H1 (cell line): Measurements from ENCODE around the gene LAMC1. TPM values are rescaled to one million over a fixed set of nuclear protein-coding genes. Genes with fewer than 3 reads are reported as not detected.

Experiments
- CTCF ChIA-PET: fragments of 300-600 bp; sonication (Branson Sonifier 250); formaldehyde crosslinking; loops from one replicate; lab custom pipeline; 2021; ENCODE audit not compliant: partially characterized antibody; lab: Charles Lee
- POLR2A ChIA-PET: fragments of 300-600 bp; sonication (Branson Sonifier 250); formaldehyde crosslinking; loops from one replicate; lab custom pipeline; 2021; ENCODE audit warnings: inconsistent platforms; ENCODE audit not compliant: partially characterized antibody; lab: Charles Lee
- DNase-seq, 2 experiments: peaks; one replicate each; pipeline versions ENCODE4 v3.0.0 to v3.0.0-alpha.2; 2010 to 2022; ENCODE audit warnings: low spot score in 2 of 2, low read depth in 1 of 2, mixed read lengths in 1 of 2
- FAIRE-seq: peaks from 2 replicates; lab custom pipeline; 2011; peaks lifted over from hg19 to GRCh38; lab: Jason Lieb, UNC
- H2AFZ ChIP-seq: 2 replicates; pipeline ENCODE4 v1.8.1; 2012; ENCODE audit warnings: low read length, inconsistent platforms
- H2AK5ac ChIP-seq: 2 replicates; pipeline ENCODE4 v1.6.1; 2013; ENCODE audit warnings: low read depth, low read length
- H2BK120ac ChIP-seq: replicated peaks from 2 replicates; pipeline ENCODE3; 2013; ENCODE audit warnings: low read depth, low read length, inconsistent platforms
- H2BK12ac ChIP-seq: 2 replicates; pipeline ENCODE4 v1.6.1; 2013; ENCODE audit warnings: low read depth, low read length
- H2BK15ac ChIP-seq: 2 replicates; pipeline ENCODE4 v1.6.1; 2013; ENCODE audit warnings: low read length
- H2BK20ac ChIP-seq: 2 replicates; pipeline ENCODE4 v1.6.1; 2013; ENCODE audit warnings: low read length
- H2BK5ac ChIP-seq: 2 replicates; pipeline ENCODE4 v1.6.1; 2013; ENCODE audit warnings: low read depth, low read length
- H3K14ac ChIP-seq: 2 replicates; pipeline ENCODE4 v1.6.1; 2013; ENCODE audit warnings: inconsistent platforms; ENCODE audit not compliant: insufficient read length
- H3K18ac ChIP-seq: 2 replicates; pipeline ENCODE4 v1.6.1; 2013; ENCODE audit warnings: low read length; ENCODE audit errors: extremely low read depth
- H3K23ac ChIP-seq: 2 replicates; pipeline ENCODE4 v1.6.1; 2013; ENCODE audit warnings: inconsistent platforms; ENCODE audit not compliant: insufficient read length
- H3K23me2 ChIP-seq: 2 replicates; pipeline ENCODE4 v1.6.1; 2013; ENCODE audit warnings: low read depth, low read length
- H3K27ac ChIP-seq: 2 replicates; pipeline ENCODE4 v1.6.1; 2011; ENCODE audit warnings: low read depth, low read length, inconsistent platforms
- H3K27me3 ChIP-seq, 4 experiments: replicated peaks in 1 of 4; 1 replicate in 1 of 4; 2 replicates in 3 of 4; pipeline versions ENCODE4 v1.6.1 to v1.8.1; 2011 to 2013; ENCODE audit warnings: low read length in 3 of 4, mild to moderate bottlenecking in 3 of 4, inconsistent platforms in 2 of 4, mixed read lengths in 2 of 4, moderate library complexity in 1 of 4; ENCODE audit not compliant: control insufficient read depth in 3 of 4, insufficient read depth in 3 of 4; ENCODE audit errors: extremely low read depth in 1 of 4
- H3K36me3 ChIP-seq, 4 experiments: 2 replicates each; pipeline versions ENCODE4 v1.6.1 to v1.8.1; 2011 to 2013; ENCODE audit warnings: mild to moderate bottlenecking in 4 of 4, low read length in 3 of 4, moderate library complexity in 2 of 4, control low read depth in 1 of 4, inconsistent platforms in 1 of 4; ENCODE audit not compliant: insufficient read depth in 4 of 4, control insufficient read depth in 2 of 4
- H3K4ac ChIP-seq: replicated peaks from 2 replicates; pipeline ENCODE3; 2013; ENCODE audit warnings: low read length, low read depth, mixed read lengths, inconsistent platforms; ENCODE audit not compliant: insufficient read length
- H3K4me1 ChIP-seq, 4 experiments: replicated peaks in 1 of 4; 1 replicate in 1 of 4; 2 replicates in 3 of 4; pipeline versions ENCODE4 v1.6.1 to v1.8.1; 2011 to 2013; ENCODE audit warnings: low read length in 3 of 4, inconsistent platforms in 2 of 4, mixed read lengths in 1 of 4; ENCODE audit not compliant: insufficient read depth in 4 of 4, control insufficient read depth in 3 of 4
- H3K4me2 ChIP-seq, 2 experiments: 2 replicates each; pipeline versions ENCODE4 v1.6.1 to v1.8.1; 2011 to 2013; ENCODE audit warnings: low read depth in 2 of 2, low read length in 2 of 2, control low read depth in 1 of 2, inconsistent platforms in 1 of 2, mild to moderate bottlenecking in 1 of 2; ENCODE audit not compliant: insufficient read depth in 1 of 2
- H3K4me3 ChIP-seq, 4 experiments: fragments of 200-600, 300-600 bp in 1 of 4; sonication (generic), shearing (Covaris generic), sonication (Bioruptor Twin) in 1 of 4; 2 replicates each; pipeline versions ENCODE4 v1.5.1 to v1.8.1; 2011 to 2016; ENCODE audit warnings: low read length in 4 of 4, low read depth in 3 of 4, control low read depth in 2 of 4, inconsistent platforms in 2 of 4, mild to moderate bottlenecking in 2 of 4, mixed read lengths in 1 of 4, moderate library complexity in 1 of 4; ENCODE audit not compliant: insufficient read depth in 2 of 4; ENCODE audit errors: extremely low read depth in 1 of 4
- H3K56ac ChIP-seq: replicated peaks from 2 replicates; pipeline ENCODE3; 2013; ENCODE audit warnings: low read depth, mild to moderate bottlenecking, mixed read lengths, low read length, inconsistent platforms; ENCODE audit not compliant: insufficient read length
- H3K79me1 ChIP-seq: 2 replicates; pipeline ENCODE4 v1.6.1; 2013; ENCODE audit warnings: low read depth, low read length, control low read depth
- H3K79me2 ChIP-seq, 2 experiments: 2 replicates each; pipeline versions ENCODE4 v1.6.1 to v1.8.1; 2012 to 2013; ENCODE audit warnings: low read length in 2 of 2, mild to moderate bottlenecking in 2 of 2, inconsistent platforms in 1 of 2; ENCODE audit not compliant: insufficient read depth in 2 of 2, control insufficient read depth in 1 of 2
- H3K9ac ChIP-seq, 4 experiments: replicated peaks in 1 of 4; 1 replicate in 1 of 4; 2 replicates in 3 of 4; pipeline versions ENCODE4 v1.6.1 to v1.8.1; 2011 to 2013; ENCODE audit warnings: low read depth in 3 of 4, low read length in 3 of 4, control low read depth in 2 of 4, mild to moderate bottlenecking in 2 of 4, moderate library complexity in 2 of 4, inconsistent platforms in 1 of 4; ENCODE audit errors: extremely low read depth in 1 of 4
- H3K9me3 ChIP-seq, 2 experiments: 2 replicates each; pipeline versions ENCODE4 v1.6.1 to v1.8.1; 2012 to 2013; ENCODE audit warnings: mild to moderate bottlenecking in 2 of 2, moderate library complexity in 2 of 2, control low read depth in 1 of 2, inconsistent platforms in 1 of 2, low read depth in 1 of 2, low read length in 1 of 2, mixed read lengths in 1 of 2; ENCODE audit not compliant: insufficient read depth in 2 of 2
- H4K20me1 ChIP-seq, 2 experiments: replicated peaks in 1 of 2; 2 replicates each; pipeline versions ENCODE3 to v1.8.1; 2011 to 2013; ENCODE audit warnings: inconsistent platforms in 2 of 2, low read length in 2 of 2, mild to moderate bottlenecking in 1 of 2; ENCODE audit not compliant: insufficient read depth in 2 of 2, control insufficient read depth in 1 of 2
- H4K5ac ChIP-seq: 2 replicates; pipeline ENCODE4 v1.6.1; 2013; ENCODE audit warnings: low read length, low read depth, mixed read lengths, inconsistent platforms; ENCODE audit not compliant: insufficient read length
- H4K8ac ChIP-seq: 2 replicates; pipeline ENCODE4 v1.8.0; 2013; ENCODE audit warnings: mild to moderate bottlenecking, moderate library complexity, low read length, inconsistent platforms; ENCODE audit not compliant: insufficient read depth; ENCODE audit errors: extremely low read depth
- H4K91ac ChIP-seq: replicated peaks from 2 replicates; pipeline ENCODE3; 2013; ENCODE audit warnings: low read length, mixed read lengths, inconsistent platforms; ENCODE audit not compliant: insufficient read length
- CHD1 ChIP-seq: IDR thresholded peaks from 2 replicates; pipeline ENCODE4 v1.6.1; 2012; ENCODE audit warnings: low read depth, low read length, improper control_type of control experiment
- CTBP2 ChIP-seq: IDR thresholded peaks from 2 replicates; pipeline ENCODE4 v1.7.0; 2011; ENCODE audit warnings: borderline replicate concordance, mild to moderate bottlenecking, moderate library complexity, mixed read lengths, low read length; ENCODE audit not compliant: insufficient read depth, insufficient read length
- HDAC6 ChIP-seq: IDR thresholded peaks from one replicate; pipeline ENCODE4 v1.7.1; 2012; ENCODE audit warnings: low read depth, mild to moderate bottlenecking, inconsistent platforms, low read length, moderate library complexity
- MAX ChIP-seq: IDR thresholded peaks from 2 replicates; pipeline ENCODE4 v1.6.1; 2012; ENCODE audit warnings: inconsistent platforms
- RXRA ChIP-seq: IDR thresholded peaks from 2 replicates; pipeline ENCODE4 v1.6.1; 2011; ENCODE audit warnings: low read depth, mild to moderate bottlenecking, low read length, moderate library complexity; ENCODE audit not compliant: insufficient read depth
- TEAD4 ChIP-seq: IDR thresholded peaks from 2 replicates; pipeline ENCODE4 v1.6.1; 2012; ENCODE audit warnings: low read depth, low read length, inconsistent platforms, mixed read lengths
- WGBS, 2 experiments: shearing (Covaris generic) in 1 of 2; methylation state at CpG; one replicate each; pipeline versions ENCODE4 v1.1.6 to v1.1.7; 2013 to 2015; ENCODE audit warnings: low lambda C conversion rate in 2 of 2, mixed read lengths in 2 of 2, inconsistent platforms in 1 of 2, low coverage in 1 of 2, missing lambda C conversion rate in 1 of 2; ENCODE audit not compliant: insufficient replicate concordance in 2 of 2, insufficient coverage in 1 of 2, insufficient read length in 1 of 2; ENCODE audit errors: extremely low coverage in 1 of 2, missing lambda C conversion rate in 1 of 2; 5-methylcytosine and 5-hydroxymethylcytosine counted together
- polyA plus RNA-seq, 7 experiments: library from polyadenylated mRNA; depleted of rRNA in 3 of 7; stranded (reverse) in 5 of 7; unstranded in 2 of 7; fragments of >200 nt in 5 of 7; fragments of 200-250 nt in 2 of 7; gene quantifications; 1 replicate in 5 of 7; 2 replicates in 1 of 7; 4 replicates in 1 of 7; pipeline versions ENCODE4 v1.2.1 to v1.2.3, GENCODE V29; 2011 to 2013; ENCODE audit warnings: missing spikeins in 2 of 7, mixed read lengths in 2 of 7
- total RNA-seq: library from RNA; stranded (reverse); fragmentation: NEBNext Ultra II Directional; extraction: Animal tissue kit (Norgen Biotek cat#: 25700); gene quantifications from 2 replicates; pipeline ENCODE4 v1.2.1, GENCODE V29; 2021
- TF ChIP-seq, protein P1 (sequence below): IDR thresholded peaks from 2 replicates; pipeline ENCODE4 v1.6.1; 2011; ENCODE audit warnings: low read length, improper control_type of control experiment

Gene LAMC1
- total and polyA plus RNA-seq, 2 of the 8 experiments (the other 6 are each of a cell fraction or from before 2014, with no cell fraction given), result 47.6 to 90.3 TPM

- no peak overlapping the region for H3K4me3 ChIP-seq
- no peak overlapping the region for H3K56ac ChIP-seq
- no peak overlapping the region for H2BK120ac ChIP-seq
- no peak overlapping the region for H2BK15ac ChIP-seq
- H3K4ac ChIP-seq, result peak overlapping the region; percentile 64
- H2BK12ac ChIP-seq, result no peak overlapping the region
- WGBS, 2 experiments, result 88% methylated on average over 1 of the region's 1 CpG; no CpG with 5 or more reads in 1 of the 2 experiments
- no peak overlapping the region for H2BK20ac ChIP-seq
- H3K14ac ChIP-seq, result no peak overlapping the region
- no peak overlapping the region for H4K5ac ChIP-seq
- no peaks in the 10 kb centered on the region; the same call in 1 of the 2 replicates for H3K23me2 ChIP-seq
- H4K8ac ChIP-seq, result no peak overlapping the region
- no peak overlapping the region for H3K4me2 ChIP-seq
- no peak overlapping the region for H2AK5ac ChIP-seq
- DNase-seq, result peak in 1 of 2 experiments; percentile 70
- no peak for TF ChIP-seq RXRA
- TF ChIP-seq CHD1, result no peak
- no peak for TF ChIP-seq CTBP2
- TF ChIP-seq HDAC6, result no peak
- TF ChIP-seq TEAD4, result peak; percentile 94
- peak; percentile 46; the same call in 1 of the 2 replicates for TF ChIP-seq MAX
- TF ChIP-seq, protein P1, sequence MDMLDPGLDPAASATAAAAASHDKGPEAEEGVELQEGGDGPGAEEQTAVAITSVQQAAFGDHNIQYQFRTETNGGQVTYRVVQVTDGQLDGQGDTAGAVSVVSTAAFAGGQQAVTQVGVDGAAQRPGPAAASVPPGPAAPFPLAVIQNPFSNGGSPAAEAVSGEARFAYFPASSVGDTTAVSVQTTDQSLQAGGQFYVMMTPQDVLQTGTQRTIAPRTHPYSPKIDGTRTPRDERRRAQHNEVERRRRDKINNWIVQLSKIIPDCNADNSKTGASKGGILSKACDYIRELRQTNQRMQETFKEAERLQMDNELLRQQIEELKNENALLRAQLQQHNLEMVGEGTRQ, result no peak
- H3K9ac ChIP-seq, result no peak overlapping the region
- H2AFZ ChIP-seq, result no peak overlapping the region
- H3K23ac ChIP-seq, result no peak overlapping the region
- H3K27ac ChIP-seq, result no peak overlapping the region
- CTCF ChIA-PET, result interaction anchor here (0.9 to 1.8 kb wide), 3 partner anchors 28 to 134 kb away, joined by 4 to 5 read pairs (median 4); no protein-coding TSS in a partner anchor
- no peaks in the 10 kb centered on the region for H3K36me3 ChIP-seq
- peaks cover 0 to 3% of the 10 kb centered on the region in 2 experiments for H4K20me1 ChIP-seq
- POLR2A ChIA-PET, result no interaction called here
- H3K4me1 ChIP-seq, result peaks cover 3 to 16% (median 13%) of the 10 kb centered on the region in 4 experiments; a peak in 6 of 7 replicates
- peaks cover 6% of the 10 kb centered on the region for H3K79me1 ChIP-seq
- peaks cover 0 to 16% of the 10 kb centered on the region in 2 experiments; a peak in 1 of 4 replicates for H3K79me2 ChIP-seq
- H3K9me3 ChIP-seq, result no peaks in the 10 kb centered on the region
- H4K91ac ChIP-seq, result no peak overlapping the region
- no peaks in the 10 kb centered on the region for H3K27me3 ChIP-seq
- H2BK5ac ChIP-seq, result no peak overlapping the region
- no peak for FAIRE-seq
- no peak overlapping the region for H3K18ac ChIP-seq
Observed at GRCh38 chr1:183093786-183094298, 70.6 kb downstream of the LAMC1 start.
